Mesenchymal stem cell (in vitro differentiated cells and primary cell): ENCODE data around the gene CRYAA. TPM values are rescaled to one million over a fixed set of nuclear protein-coding genes. Genes with fewer than 3 reads are reported as not detected.
"Not testable (repeated sequence)": the region's sequence is repeated elsewhere in the genome, so short reads cannot be mapped to it uniquely, and the experiment has no call there.

Experiments
- DNase-seq: peaks from one replicate; pipeline ENCODE4 v3.0.0-alpha.2; 2013
- H2AFZ ChIP-seq: one replicate; pipeline ENCODE4 v1.6.1; 2013; ENCODE audit warnings: low read depth, mild to moderate bottlenecking, control low read depth, inconsistent platforms, low read length, moderate library complexity
- H2AK5ac ChIP-seq: 2 replicates; pipeline ENCODE4 v1.6.1; 2013; ENCODE audit warnings: low read length, moderate library complexity, mild to moderate bottlenecking, inconsistent platforms; ENCODE audit not compliant: severe bottlenecking
- H2BK120ac ChIP-seq: one replicate; pipeline ENCODE4 v1.6.1; 2013; ENCODE audit warnings: low read depth, mild to moderate bottlenecking, inconsistent platforms, low read length, moderate library complexity
- H2BK12ac ChIP-seq, 2 experiments: one replicate each; pipeline ENCODE4 v1.6.1; 2013; ENCODE audit warnings: inconsistent platforms in 2 of 2, low read length in 2 of 2, mild to moderate bottlenecking in 2 of 2, moderate library complexity in 2 of 2, control low read depth in 1 of 2
- H2BK15ac ChIP-seq: one replicate; pipeline ENCODE4 v1.6.1; 2013; ENCODE audit warnings: mild to moderate bottlenecking, low read depth, inconsistent platforms; ENCODE audit not compliant: poor library complexity, severe bottlenecking
- H2BK5ac ChIP-seq: 2 replicates; pipeline ENCODE4 v1.6.1; 2013; ENCODE audit warnings: low read depth, mild to moderate bottlenecking, low read length, control low read depth, inconsistent platforms; ENCODE audit not compliant: poor library complexity, severe bottlenecking
- H3K14ac ChIP-seq, 2 experiments: one replicate each; pipeline ENCODE4 v1.6.1; 2013; ENCODE audit warnings: inconsistent platforms in 2 of 2, low read length in 2 of 2, control low read depth in 1 of 2, mild to moderate bottlenecking in 1 of 2, moderate library complexity in 1 of 2
- H3K18ac ChIP-seq, 2 experiments: one replicate each; pipeline ENCODE4 v1.6.1; 2013; ENCODE audit warnings: inconsistent platforms in 2 of 2, low read length in 2 of 2, control low read depth in 1 of 2, low read depth in 1 of 2, mild to moderate bottlenecking in 1 of 2
- H3K23ac ChIP-seq, 2 experiments: one replicate each; pipeline ENCODE4 v1.6.1; 2013; ENCODE audit warnings: inconsistent platforms in 2 of 2, low read length in 2 of 2, mild to moderate bottlenecking in 2 of 2, moderate library complexity in 2 of 2, control low read depth in 1 of 2
- H3K27ac ChIP-seq: 2 replicates; pipeline ENCODE4 v1.5.1; 2013; ENCODE audit warnings: mild to moderate bottlenecking, moderate library complexity, low read length, control low read depth, inconsistent platforms; ENCODE audit not compliant: poor library complexity, severe bottlenecking
- H3K27me3 ChIP-seq, 2 experiments: 2 replicates each; pipeline versions ENCODE4 v1.6.1 to v1.7.0; 2013; ENCODE audit warnings: low read length in 2 of 2, mild to moderate bottlenecking in 2 of 2, moderate library complexity in 2 of 2, control low read depth in 1 of 2, inconsistent platforms in 1 of 2; ENCODE audit not compliant: control insufficient read depth in 1 of 2, insufficient read depth in 1 of 2
- H3K36me3 ChIP-seq, 2 experiments: 2 replicates each; pipeline versions ENCODE4 v1.6.1 to v1.7.0; 2013; ENCODE audit warnings: low read length in 2 of 2, control low read depth in 1 of 2, inconsistent platforms in 1 of 2, low read depth in 1 of 2, mild to moderate bottlenecking in 1 of 2; ENCODE audit not compliant: insufficient read depth in 2 of 2, control insufficient read depth in 1 of 2
- H3K4ac ChIP-seq, 2 experiments: one replicate each; pipeline ENCODE4 v1.6.1; 2013; ENCODE audit warnings: inconsistent platforms in 2 of 2, low read length in 2 of 2, mild to moderate bottlenecking in 2 of 2, moderate library complexity in 2 of 2, control low read depth in 1 of 2, low read depth in 1 of 2
- H3K4me1 ChIP-seq: 2 replicates; pipeline ENCODE4 v1.6.1; 2013; ENCODE audit warnings: low read depth, low read length, control low read depth; ENCODE audit not compliant: control insufficient read depth, insufficient read depth
- H3K4me2 ChIP-seq: 2 replicates; pipeline ENCODE4 v1.6.1; 2013; ENCODE audit warnings: low read length, mild to moderate bottlenecking, inconsistent platforms; ENCODE audit not compliant: poor library complexity, severe bottlenecking
- H3K4me3 ChIP-seq, 2 experiments: 2 replicates each; pipeline versions ENCODE4 v1.5.1 to v1.7.0; 2013; ENCODE audit warnings: low read length in 2 of 2, mild to moderate bottlenecking in 2 of 2, control low read depth in 1 of 2, low read depth in 1 of 2; ENCODE audit not compliant: insufficient read depth in 1 of 2
- H3K79me1 ChIP-seq: replicated peaks from 2 replicates; pipeline ENCODE4 v1.6.1; 2013; ENCODE audit warnings: mild to moderate bottlenecking, control low read depth, low read length, inconsistent platforms; ENCODE audit not compliant: poor library complexity, severe bottlenecking
- H3K9ac ChIP-seq: 2 replicates; pipeline ENCODE4 v1.7.0; 2013; ENCODE audit warnings: mild to moderate bottlenecking, low read length, moderate library complexity
- H3K9me3 ChIP-seq: 2 replicates; pipeline ENCODE4 v1.7.0; 2013; ENCODE audit warnings: mild to moderate bottlenecking, low read length; ENCODE audit not compliant: control insufficient read depth
- H4K8ac ChIP-seq: one replicate; pipeline ENCODE4 v1.6.1; 2013; ENCODE audit warnings: inconsistent platforms, mild to moderate bottlenecking, low read length, moderate library complexity
- H4K91ac ChIP-seq: one replicate; pipeline ENCODE4 v1.6.1; 2013; ENCODE audit warnings: mild to moderate bottlenecking, low read length, inconsistent platforms
- WGBS: methylation state at CpG from one replicate; pipeline ENCODE4 v1.1.7; 2013; ENCODE audit warnings: mixed read lengths; 5-methylcytosine and 5-hydroxymethylcytosine counted together
- polyA plus RNA-seq, 2 experiments: library from polyadenylated mRNA; stranded (reverse); fragments of 200-250 nt; gene quantifications; one replicate each; pipeline ENCODE4 v1.2.3, GENCODE V29; 2013

CRYAA gene
- polyA plus RNA-seq (2013, experiment 1 of 2): not detected
- polyA plus RNA-seq (2013, experiment 2 of 2): not detected

GRCh38 chr21:43168708-43169107, at the start of gene CRYAA:
TSS of gene CRYAA (plus strand) at chr21:43169008. CDS start at chr21:43169100, 92 bp downstream.
- H2BK5ac ChIP-seq, H4K91ac ChIP-seq, DNase-seq, H3K18ac ChIP-seq, H3K9ac ChIP-seq, H3K36me3 ChIP-seq, H2BK120ac ChIP-seq, H3K9me3 ChIP-seq, H3K4me3 ChIP-seq, H3K14ac ChIP-seq, H3K23ac ChIP-seq, H3K4ac ChIP-seq, H2BK15ac ChIP-seq, H4K8ac ChIP-seq, H2AFZ ChIP-seq, H3K79me1 ChIP-seq, H3K4me2 ChIP-seq, H3K27ac ChIP-seq, H2BK12ac ChIP-seq, H2AK5ac ChIP-seq, H3K27me3 ChIP-seq, H3K4me1 ChIP-seq: not testable (repeated sequence)
- WGBS: no CpG with 5 or more reads among the region's 16 CpGs

GRCh38 chr21:43130094-43130493, 38.7 kb upstream of the CRYAA start:
- not testable (repeated sequence) for H3K4ac ChIP-seq, H3K9me3 ChIP-seq, H3K27me3 ChIP-seq, H2BK120ac ChIP-seq, DNase-seq, H3K23ac ChIP-seq, H4K91ac ChIP-seq, H2BK15ac ChIP-seq, H3K14ac ChIP-seq, H3K36me3 ChIP-seq, H3K9ac ChIP-seq, H3K79me1 ChIP-seq, H2BK5ac ChIP-seq, H3K4me3 ChIP-seq, H3K4me2 ChIP-seq, H2AFZ ChIP-seq, H4K8ac ChIP-seq, H3K4me1 ChIP-seq, H2AK5ac ChIP-seq, H3K27ac ChIP-seq, H3K18ac ChIP-seq, H2BK12ac ChIP-seq
- WGBS: no CpG with 5 or more reads among the region's 7 CpGs

- H2BK5ac ChIP-seq, H3K36me3 ChIP-seq, H3K4me3 ChIP-seq, H3K4me2 ChIP-seq, H3K9me3 ChIP-seq, H3K4ac ChIP-seq, H3K4me1 ChIP-seq, H3K9ac ChIP-seq, H3K79me1 ChIP-seq, H2BK120ac ChIP-seq, H3K27me3 ChIP-seq, H3K27ac ChIP-seq, H4K8ac ChIP-seq, H3K18ac ChIP-seq, H3K23ac ChIP-seq, H4K91ac ChIP-seq, H2BK12ac ChIP-seq, H3K14ac ChIP-seq, H2AK5ac ChIP-seq, H2BK15ac ChIP-seq, H2AFZ ChIP-seq, DNase-seq: not testable (repeated sequence)
- WGBS: no CpG with 5 or more reads among the region's 10 CpGs
These were observed 34.3 kb upstream of the CRYAA start for GRCh38 chr21:43134520-43134919.

GRCh38 chr21:43138944-43139343, 29.9 kb upstream of the CRYAA start:
- not testable (repeated sequence) for H2AFZ ChIP-seq, H2BK5ac ChIP-seq, H3K27ac ChIP-seq, H3K4me3 ChIP-seq, H2BK12ac ChIP-seq, H4K91ac ChIP-seq, H3K4ac ChIP-seq, H3K36me3 ChIP-seq, H3K23ac ChIP-seq, H2BK15ac ChIP-seq, H3K27me3 ChIP-seq, H4K8ac ChIP-seq, H3K9me3 ChIP-seq, H3K9ac ChIP-seq, H3K4me1 ChIP-seq, DNase-seq, H3K14ac ChIP-seq, H2BK120ac ChIP-seq, H3K18ac ChIP-seq, H3K79me1 ChIP-seq, H2AK5ac ChIP-seq, H3K4me2 ChIP-seq
- no CpG with 5 or more reads among the region's 8 CpGs for WGBS
